Mesothelial cell of epicardium (in vitro differentiated cells): ENCODE data around the gene SIGLEC6. TPM values are rescaled to one million over a fixed set of nuclear protein-coding genes. Genes with fewer than 3 reads are reported as not detected.

ENCODE experiments used
- DNase-seq, 2 experiments: peaks; one replicate each; pipeline ENCODE4 v3.0.0; 2021; ENCODE audit warnings: low spot score in 2 of 2; ENCODE audit not compliant: unreplicated experiment in 2 of 2
- H3K27ac Mint-ChIP-seq: 2 replicates; pipeline ENCODE4 v1.8.0; 2021; ENCODE audit warnings: mixed read lengths
- H3K27me3 Mint-ChIP-seq: 2 replicates; pipeline ENCODE4 v1.8.0; 2021; ENCODE audit warnings: low read depth, mixed read lengths
- H3K36me3 Mint-ChIP-seq: 2 replicates; pipeline ENCODE4 v1.8.0; 2021; ENCODE audit warnings: mixed read lengths
- H3K4me1 Mint-ChIP-seq: 2 replicates; pipeline ENCODE4 v1.8.0; 2021; ENCODE audit warnings: mixed read lengths
- H3K4me3 Mint-ChIP-seq: 2 replicates; pipeline ENCODE4 v1.8.0; 2021; ENCODE audit warnings: mild to moderate bottlenecking, moderate library complexity, mixed read lengths
- H3K9me3 Mint-ChIP-seq: 2 replicates; pipeline ENCODE4 v1.8.0; 2021; ENCODE audit warnings: mixed read lengths
- total RNA-seq: library from RNA; stranded (reverse); gene quantifications from 3 replicates; pipeline ENCODE4 v1.2.1, GENCODE V29; 2021
- TF ChIP-seq, protein P1 (sequence below): fragments of 200-600 bp; sonication (generic); IDR thresholded peaks from one replicate; pipeline ENCODE4 v1.5.0; 2021; ENCODE audit warnings: antibody characterized with exemption; ENCODE audit not compliant: unreplicated experiment

Gene SIGLEC6
- not detected in 3 replicates for total RNA-seq

DNA sequence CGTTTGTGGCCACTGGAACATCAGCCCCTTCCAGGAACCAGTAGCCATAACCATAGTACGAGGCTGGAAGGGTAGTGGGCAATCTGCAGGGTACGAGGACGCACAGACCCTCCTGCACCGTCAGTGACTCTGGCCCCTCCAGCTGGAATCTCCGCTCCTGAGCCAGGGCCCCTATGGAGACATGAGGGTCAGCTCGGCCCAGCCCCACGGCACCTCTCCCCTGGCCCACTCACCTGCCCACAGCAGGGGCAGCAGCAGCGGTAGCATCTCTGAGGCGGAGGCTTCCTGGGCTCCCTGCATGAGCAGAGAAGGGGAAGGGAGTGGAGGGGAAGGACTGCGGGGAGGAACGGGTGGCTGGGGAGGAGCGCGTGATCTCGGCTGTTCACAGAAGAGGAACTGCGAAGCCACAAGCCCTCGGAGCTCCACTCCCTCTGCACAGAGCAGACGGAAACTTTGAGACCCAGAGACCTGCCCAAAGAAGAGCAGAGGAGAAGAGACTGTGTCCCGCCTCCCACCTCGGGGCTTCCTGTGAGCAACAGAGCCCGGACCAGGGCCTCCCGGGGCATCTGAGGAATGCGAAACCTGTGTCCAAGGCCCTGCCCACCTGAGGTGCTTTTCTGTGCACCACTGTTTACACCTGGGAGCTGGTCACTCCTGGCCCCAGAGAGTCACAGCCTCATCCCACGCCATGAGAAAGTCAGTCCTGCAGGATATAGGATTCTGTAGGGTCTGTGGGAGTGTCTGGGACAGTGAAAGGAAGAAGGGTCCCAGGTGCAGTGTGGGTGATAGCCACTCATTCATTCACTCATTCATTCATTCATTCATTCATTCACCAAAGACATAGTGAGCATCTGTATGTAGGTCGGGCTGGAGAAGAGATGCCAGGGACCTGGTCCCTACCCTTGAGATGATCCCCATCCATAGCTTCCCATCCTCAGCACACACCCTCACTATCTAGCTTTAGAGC is at the start of gene SIGLEC6:
Gene SIGLEC6, minus strand, starts transcription at position 322 of the 967 bp plus-strand sequence. Its CDS starts 22 bp downstream, at position 300.
- no peak for DNase-seq
- Mint-ChIP-seq H3K9me3 (peaks cover 59% of the 10 kb centered on the region), H3K4me3 (no peak within 1 kb of the TSS), H3K27ac (no peak within 1 kb of the TSS), H3K27me3 (no peaks in the 10 kb centered on the region), H3K36me3 (no peaks in the 10 kb centered on the region), H3K4me1 (no peaks in the 10 kb centered on the region)
- TF ChIP-seq, protein P1, sequence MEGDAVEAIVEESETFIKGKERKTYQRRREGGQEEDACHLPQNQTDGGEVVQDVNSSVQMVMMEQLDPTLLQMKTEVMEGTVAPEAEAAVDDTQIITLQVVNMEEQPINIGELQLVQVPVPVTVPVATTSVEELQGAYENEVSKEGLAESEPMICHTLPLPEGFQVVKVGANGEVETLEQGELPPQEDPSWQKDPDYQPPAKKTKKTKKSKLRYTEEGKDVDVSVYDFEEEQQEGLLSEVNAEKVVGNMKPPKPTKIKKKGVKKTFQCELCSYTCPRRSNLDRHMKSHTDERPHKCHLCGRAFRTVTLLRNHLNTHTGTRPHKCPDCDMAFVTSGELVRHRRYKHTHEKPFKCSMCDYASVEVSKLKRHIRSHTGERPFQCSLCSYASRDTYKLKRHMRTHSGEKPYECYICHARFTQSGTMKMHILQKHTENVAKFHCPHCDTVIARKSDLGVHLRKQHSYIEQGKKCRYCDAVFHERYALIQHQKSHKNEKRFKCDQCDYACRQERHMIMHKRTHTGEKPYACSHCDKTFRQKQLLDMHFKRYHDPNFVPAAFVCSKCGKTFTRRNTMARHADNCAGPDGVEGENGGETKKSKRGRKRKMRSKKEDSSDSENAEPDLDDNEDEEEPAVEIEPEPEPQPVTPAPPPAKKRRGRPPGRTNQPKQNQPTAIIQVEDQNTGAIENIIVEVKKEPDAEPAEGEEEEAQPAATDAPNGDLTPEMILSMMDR = no peak

DNA sequence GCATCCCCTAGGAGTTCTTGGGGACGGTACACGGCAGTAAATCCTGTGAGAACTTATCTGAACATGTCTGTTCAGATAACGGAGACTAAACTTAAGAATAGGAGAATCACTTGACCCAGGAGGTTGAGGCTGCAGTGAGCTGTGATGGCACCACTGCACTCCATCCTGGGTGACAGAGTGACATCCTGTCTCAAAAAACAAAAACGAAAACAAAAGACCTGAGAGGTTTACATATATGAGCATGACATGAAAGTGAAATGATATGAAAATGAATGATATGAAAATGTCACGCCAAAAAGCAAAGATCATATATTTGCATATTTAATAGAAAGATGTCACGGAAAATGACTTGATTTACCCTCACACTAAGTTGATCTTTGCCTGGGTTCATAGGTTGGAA is 45.4 kb upstream of the SIGLEC6 start:
- Mint-ChIP-seq H3K27me3 (no peaks in the 10 kb centered on the region), H3K36me3 (peaks cover 41% of the 10 kb centered on the region), H3K27ac (no peak overlapping the region), H3K9me3 (no peaks in the 10 kb centered on the region), H3K4me3 (no peak overlapping the region), H3K4me1 (peaks cover 7% of the 10 kb centered on the region)
- TF ChIP-seq, protein P1 = no peak
- no peak for DNase-seq

DNA sequence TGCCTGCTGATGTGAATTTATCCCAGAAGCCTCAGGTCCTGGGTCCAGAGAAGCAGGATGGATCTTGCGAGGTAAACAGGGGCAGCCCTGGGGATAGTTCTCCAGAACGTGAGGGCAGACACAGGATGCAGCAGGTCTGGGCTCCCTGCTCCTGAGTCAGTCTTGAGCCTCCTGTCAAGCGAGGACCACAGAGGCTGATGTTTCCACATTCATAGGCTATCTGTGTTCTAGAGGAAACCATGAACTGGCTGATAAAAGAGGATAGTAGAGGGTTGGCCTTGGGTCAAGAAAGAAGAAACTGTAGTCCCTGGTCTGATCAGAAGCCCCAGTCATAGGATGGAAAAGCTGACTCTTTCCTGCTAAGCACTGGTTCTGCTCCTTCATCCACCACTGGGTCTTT is 41.9 kb upstream of the SIGLEC6 start:
- peaks cover 1% of the 10 kb centered on the region for H3K27me3 Mint-ChIP-seq
- TF ChIP-seq, protein P1 = no peak
- H3K4me3 Mint-ChIP-seq = peak overlapping the region; percentile 10
- DNase-seq = no peak
- H3K4me1 Mint-ChIP-seq = peaks cover 12% of the 10 kb centered on the region
- H3K27ac Mint-ChIP-seq = no peak overlapping the region
- no peaks in the 10 kb centered on the region for H3K9me3 Mint-ChIP-seq
- peaks cover 20% of the 10 kb centered on the region for H3K36me3 Mint-ChIP-seq

DNA sequence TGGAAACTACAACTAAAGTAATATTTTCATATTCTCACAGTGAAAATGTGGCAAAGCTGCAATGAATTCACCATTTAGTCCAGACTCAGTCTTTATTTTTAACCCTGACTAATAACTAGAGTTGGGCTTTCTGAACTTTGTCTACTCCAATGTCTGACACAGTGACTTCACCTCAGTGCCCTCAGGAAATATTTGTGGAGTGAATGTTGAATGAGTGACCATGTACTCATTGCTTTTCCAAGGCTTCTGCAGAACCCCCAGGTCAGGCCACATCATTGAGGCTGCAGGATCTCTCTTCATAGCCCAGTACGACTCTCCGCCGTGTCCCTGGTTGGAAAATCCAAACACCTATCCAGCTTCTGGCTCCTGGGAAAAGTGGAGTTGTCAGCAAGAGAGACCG is 41.4 kb upstream of the SIGLEC6 start:
- Mint-ChIP-seq H3K27ac (no peak overlapping the region), H3K36me3 (peaks cover 19% of the 10 kb centered on the region), H3K9me3 (no peaks in the 10 kb centered on the region), H3K4me1 (peaks cover 12% of the 10 kb centered on the region), H3K4me3 (peak overlapping the region; percentile 10), H3K27me3 (peaks cover 5% of the 10 kb centered on the region)
- TF ChIP-seq, protein P1 = no peak
- DNase-seq = no peak

DNA sequence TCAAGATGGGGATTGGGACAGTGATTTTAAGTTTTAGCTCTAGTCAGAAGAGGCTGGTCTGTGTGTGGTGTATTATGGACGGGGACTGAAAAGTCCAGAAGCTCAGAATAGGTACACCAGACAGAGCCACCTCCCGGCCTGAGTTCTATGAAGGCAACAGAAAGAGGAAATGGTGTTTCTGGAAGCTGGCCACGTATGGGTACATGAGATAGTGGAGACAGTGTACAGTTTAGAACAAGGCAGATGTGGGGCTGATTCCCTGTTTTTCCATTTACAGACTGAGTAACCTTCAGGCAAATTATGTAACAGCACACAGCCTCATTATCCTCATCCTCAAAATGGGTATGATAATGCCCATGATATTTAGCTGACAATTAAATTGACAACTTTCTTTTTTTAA is 40.9 kb upstream of the SIGLEC6 start:
- Mint-ChIP-seq H3K4me1 (peaks cover 12% of the 10 kb centered on the region), H3K27ac (no peak overlapping the region), H3K36me3 (peaks cover 19% of the 10 kb centered on the region), H3K4me3 (peak overlapping the region; percentile 89), H3K9me3 (no peaks in the 10 kb centered on the region), H3K27me3 (peaks cover 5% of the 10 kb centered on the region)
- DNase-seq = no peak
- TF ChIP-seq, protein P1 = no peak
